Measurements from ENCODE around the gene TRNAU1AP.

GRCh38 chr1:28521502-28522164 lies 31.3 kb upstream of the TRNAU1AP start:
- TF ChIP-seq CTCF (conservative IDR thresholded peaks at IDR 0.05) = no peak
- TF ChIP-seq ZFX (IDR thresholded peaks at IDR 0.05) = no peak
